ENCODE measurements around the gene PTPMT1. TPM values are rescaled to one million over a fixed set of nuclear protein-coding genes. Genes with fewer than 3 reads are reported as not detected.

The PTPMT1 gene
- total RNA-seq, 4 donors from 2014 or later = 99.2 to 173 (median 112) TPM

DNA sequence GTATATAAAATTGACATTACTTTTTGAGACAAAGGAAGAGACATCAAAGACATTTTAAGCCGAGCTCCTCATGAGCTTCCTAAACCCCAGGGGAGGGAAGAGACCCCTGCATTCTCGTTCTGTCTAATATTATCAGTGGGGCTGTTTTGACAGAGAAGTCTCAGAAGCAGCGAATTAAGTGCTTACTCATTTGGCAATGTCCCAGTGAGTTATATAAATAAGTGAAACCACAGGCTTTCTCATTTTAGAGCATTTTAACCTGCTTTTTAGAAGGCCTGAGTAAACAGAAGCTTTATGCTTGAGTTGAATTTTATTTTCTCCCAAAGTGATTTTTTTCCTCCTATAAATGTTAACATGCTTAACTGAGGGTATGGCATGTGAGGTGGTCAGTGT, 52.0 kb downstream of the PTPMT1 start:
- no peak for ATAC-seq (ENCODE audit: low FRiP score)
- no peak for TF ChIP-seq CTCF (IDR thresholded peaks at IDR 0.05)
- no peak for DNase-seq (ENCODE audit: low spot score)

- DNase-seq (ENCODE audit: low spot score) (no peak), ATAC-seq (ENCODE audit: low FRiP score) (no peak)
- no peak for TF ChIP-seq CTCF (IDR thresholded peaks at IDR 0.05)
These were observed 55.5 kb downstream of the PTPMT1 start for GRCh38 chr11:47620836-47621378.

Small RNAs within 50 kb of the gene (small RNA-seq; reads per million reads assigned to genes)
- gene RN7SL652P (not detected), gene RNU5E-10P (not detected)

Other genes with a start within 250 kb of the PTPMT1 start
- under 1 TPM; 0.19 to 0.79 (median 0.21) TPM for gene MYBPC3, start 212.9 kb upstream of the PTPMT1 start, total RNA-seq
- gene SPI1, start 187.1 kb upstream of the PTPMT1 start, total RNA-seq = 10 to 100 TPM; 25.0 to 69.4 (median 48.4) TPM
- gene SLC39A13, start 157.0 kb upstream of the PTPMT1 start, total RNA-seq = 10 to 100 TPM; 41.5 to 57.1 (median 50.6) TPM
- gene PSMC3, start 139.2 kb upstream of the PTPMT1 start, total RNA-seq = 100 to 1,000 TPM in 3 of 4 donors, 10 to 100 TPM in 1; 90.1 to 142 (median 123) TPM
- gene RAPSN, start 116.5 kb upstream of the PTPMT1 start, total RNA-seq = under 1 TPM in 2 of 4 donors, not detected in 2; 0.24 to 0.37 TPM
- 100 to 1,000 TPM in 2 of 4 donors, 10 to 100 TPM in 2; 90.3 to 126 (median 110) TPM for gene CELF1, start 12.5 kb upstream of the PTPMT1 start, total RNA-seq
- gene KBTBD4, start 13.4 kb downstream of the PTPMT1 start, total RNA-seq = 10 to 100 TPM; 12.4 to 18.7 (median 16.7) TPM
- 10 to 100 TPM; 46.4 to 51.9 (median 48.6) TPM for gene NDUFS3, start 13.5 kb downstream of the PTPMT1 start, total RNA-seq
- gene FAM180B, start 21.1 kb downstream of the PTPMT1 start, total RNA-seq = under 1 TPM in 1 of 4 donors, not detected in 3; 0.48 TPM
- gene C1QTNF4, start 28.8 kb downstream of the PTPMT1 start, total RNA-seq = 1 to 10 TPM in 3 of 4 donors, under 1 TPM in 1; 0.88 to 3.6 (median 2.1) TPM
- gene MTCH2, start 77.0 kb downstream of the PTPMT1 start, total RNA-seq = 10 to 100 TPM; 38.6 to 68.9 (median 55.6) TPM
- gene AGBL2, start 149.8 kb downstream of the PTPMT1 start, total RNA-seq = 1 to 10 TPM in 2 of 4 donors, not detected in 2; 1.7 to 1.9 TPM
- gene FNBP4, start 201.7 kb downstream of the PTPMT1 start, total RNA-seq = 100 to 1,000 TPM in 2 of 4 donors, 10 to 100 TPM in 2; 86.4 to 195 (median 137) TPM

All from omental fat pad (tissue), 4 donors.